ENCODE data around the gene NRP2. TPM values are rescaled to one million over a fixed set of nuclear protein-coding genes. Genes with fewer than 3 reads are reported as not detected.

The NRP2 gene
- total RNA-seq, 2 experiments from 2014 or later, result 0.19 TPM; not detected in 1

GRCh38 chr2:205719847-205720246 lies 37.5 kb downstream of the NRP2 start:
- Histone ChIP-seq H3K4me3 (ENCODE audit: low read length) (no peak overlapping the region), H3K9me3 (ENCODE audit: control insufficient read depth in 1 of 2, insufficient read depth in 1 of 2, low read length in 2 of 2) (no peaks in the 10 kb centered on the region), H3K27me3 (ENCODE audit: control insufficient read depth in 1 of 2, insufficient read depth in 2 of 2, low read length in 2 of 2) (no peaks in the 10 kb centered on the region), H3K27ac (ENCODE audit: low read depth in 1 of 2, low read length in 2 of 2) (no peak overlapping the region), H3K36me3 (ENCODE audit: insufficient read depth, low read length) (no peaks in the 10 kb centered on the region), H3K4me1 (ENCODE audit: insufficient read depth, low read length) (no peaks in the 10 kb centered on the region)
- H3K27me3 Mint-ChIP-seq, result peaks cover 4% of the 10 kb centered on the region
- DNase-seq (no peak), ATAC-seq (ENCODE audit: poor library complexity) (no peak)
- H3K4me3 Mint-ChIP-seq, result no peak overlapping the region
- no peaks in the 10 kb centered on the region for H3K4me1 Mint-ChIP-seq (ENCODE audit: low read depth)
- POLR2A ChIA-PET, result no interaction called here
- H3K9me3 Mint-ChIP-seq, result no peaks in the 10 kb centered on the region
- no peak for TF ChIP-seq CTCF (IDR thresholded peaks at IDR 0.05)
- no peaks in the 10 kb centered on the region for H3K36me3 Mint-ChIP-seq (ENCODE audit: low read depth)
- H3K27ac Mint-ChIP-seq, result no peak overlapping the region
- CTCF ChIA-PET, result no interaction called here
- intact Hi-C loops (cut with DNase I, micrococcal nuclease), result no loop called here

- Mint-ChIP-seq H3K36me3 (ENCODE audit: low read depth) (no peaks in the 10 kb centered on the region), H3K27me3 (no peaks in the 10 kb centered on the region), H3K9me3 (no peaks in the 10 kb centered on the region), H3K4me1 (ENCODE audit: low read depth) (no peaks in the 10 kb centered on the region), H3K27ac (no peak overlapping the region), H3K4me3 (no peak overlapping the region)
- no peak overlapping the region for H3K27ac ChIP-seq (ENCODE audit: low read depth in 1 of 2, low read length in 2 of 2)
- no peaks in the 10 kb centered on the region for H3K4me1 ChIP-seq (ENCODE audit: insufficient read depth, low read length)
- POLR2A ChIA-PET, result no interaction called here
- H3K36me3 ChIP-seq (ENCODE audit: insufficient read depth, low read length), result no peaks in the 10 kb centered on the region
- H3K9me3 ChIP-seq (ENCODE audit: control insufficient read depth in 1 of 2, insufficient read depth in 1 of 2, low read length in 2 of 2), result no peaks in the 10 kb centered on the region
- no peak for TF ChIP-seq CTCF (IDR thresholded peaks at IDR 0.05)
- intact Hi-C loops (cut with DNase I, micrococcal nuclease), result no loop called here
- H3K27me3 ChIP-seq (ENCODE audit: control insufficient read depth in 1 of 2, insufficient read depth in 2 of 2, low read length in 2 of 2), result no peaks in the 10 kb centered on the region
- H3K4me3 ChIP-seq (ENCODE audit: low read length), result no peak overlapping the region
- no peak for ATAC-seq (ENCODE audit: poor library complexity)
- DNase-seq, result no peak
- CTCF ChIA-PET, result no interaction called here
Measured at GRCh38 chr2:205720451-205720902, 38.2 kb downstream of the NRP2 start.

- Histone ChIP-seq H3K4me3 (ENCODE audit: low read length) (no peak overlapping the region), H3K27me3 (ENCODE audit: control insufficient read depth in 1 of 2, insufficient read depth in 2 of 2, low read length in 2 of 2) (no peaks in the 10 kb centered on the region), H3K9me3 (ENCODE audit: control insufficient read depth in 1 of 2, insufficient read depth in 1 of 2, low read length in 2 of 2) (no peaks in the 10 kb centered on the region), H3K36me3 (ENCODE audit: insufficient read depth, low read length) (no peaks in the 10 kb centered on the region), H3K27ac (ENCODE audit: low read depth in 1 of 2, low read length in 2 of 2) (no peak overlapping the region), H3K4me1 (ENCODE audit: insufficient read depth, low read length) (no peaks in the 10 kb centered on the region)
- intact Hi-C loops (cut with DNase I, micrococcal nuclease), result no loop called here
- ATAC-seq (ENCODE audit: poor library complexity) (no peak), DNase-seq (no peak)
- no peaks in the 10 kb centered on the region for H3K9me3 Mint-ChIP-seq
- no peak overlapping the region for H3K4me3 Mint-ChIP-seq
- H3K27me3 Mint-ChIP-seq, result no peaks in the 10 kb centered on the region
- ChIA-PET POLR2A (no interaction called here), CTCF (no interaction called here)
- H3K36me3 Mint-ChIP-seq (ENCODE audit: low read depth), result no peaks in the 10 kb centered on the region
- no peaks in the 10 kb centered on the region for H3K4me1 Mint-ChIP-seq (ENCODE audit: low read depth)
- no peak overlapping the region for H3K27ac Mint-ChIP-seq
- TF ChIP-seq CTCF (IDR thresholded peaks at IDR 0.05), result no peak
Measured at GRCh38 chr2:205721057-205721449, 38.8 kb downstream of the NRP2 start.
